GM12865 (cell line): ENCODE results near the gene OXA1L.
A peak's percentile ranks its signal among the peaks of the same experiment; 100 is the strongest.
"Not testable (repeated sequence)": the region's sequence is repeated elsewhere in the genome, so short reads cannot be mapped to it uniquely, and the experiment has no call there.

Experiments used
- DNase-seq: peaks from one replicate; pipeline ENCODE4 v3.0.0; 2010; ENCODE audit warnings: low read depth
- H3K4me3 ChIP-seq: 2 replicates; pipeline ENCODE4 v1.5.1; 2011; ENCODE audit warnings: mild to moderate bottlenecking, low read depth, low read length, control low read depth
- CTCF ChIP-seq: IDR thresholded peaks from 2 replicates; pipeline ENCODE4 v1.5.1; 2011; ENCODE audit warnings: low read length, control low read depth, low read depth, inconsistent platforms; ENCODE audit not compliant: insufficient read depth; ENCODE audit errors: missing control alignments

Gene OXA1L

GRCh38 chr14:22791301-22791700 lies 24.8 kb downstream of the OXA1L start:
- DNase-seq: no peak
- no peak for TF ChIP-seq CTCF
- no peak overlapping the region for H3K4me3 ChIP-seq

GRCh38 chr14:22792158-22792557 lies 25.7 kb downstream of the OXA1L start:
- no peak overlapping the region for H3K4me3 ChIP-seq
- TF ChIP-seq CTCF: no peak
- no peak for DNase-seq

GRCh38 chr14:22793550-22793949 lies 27.1 kb downstream of the OXA1L start:
- DNase-seq, H3K4me3 ChIP-seq: not testable (repeated sequence)

GRCh38 chr14:22793976-22794375 lies 27.5 kb downstream of the OXA1L start:
- TF ChIP-seq CTCF: no peak

GRCh38 chr14:22794551-22794951 lies 28.1 kb downstream of the OXA1L start:
- TF ChIP-seq CTCF: no peak
- peak; percentile 89 for DNase-seq
- no peak overlapping the region for H3K4me3 ChIP-seq

More at GRCh38 chr14:22793976-22794375, 27.5 kb downstream of the OXA1L start:
- H3K4me3 ChIP-seq: no peak overlapping the region
- DNase-seq: no peak

GRCh38 chr14:22796087-22796707 lies 29.7 kb downstream of the OXA1L start:
- no peak overlapping the region for H3K4me3 ChIP-seq
- no peak for TF ChIP-seq CTCF
- DNase-seq: peak; percentile 86

- no peak for TF ChIP-seq CTCF
- no peak for DNase-seq
- H3K4me3 ChIP-seq: no peak overlapping the region
These were observed 30.8 kb downstream of the OXA1L start for GRCh38 chr14:22797017-22797917.
